ENCODE data around the gene MT1F.

The MT1F gene

DNA sequence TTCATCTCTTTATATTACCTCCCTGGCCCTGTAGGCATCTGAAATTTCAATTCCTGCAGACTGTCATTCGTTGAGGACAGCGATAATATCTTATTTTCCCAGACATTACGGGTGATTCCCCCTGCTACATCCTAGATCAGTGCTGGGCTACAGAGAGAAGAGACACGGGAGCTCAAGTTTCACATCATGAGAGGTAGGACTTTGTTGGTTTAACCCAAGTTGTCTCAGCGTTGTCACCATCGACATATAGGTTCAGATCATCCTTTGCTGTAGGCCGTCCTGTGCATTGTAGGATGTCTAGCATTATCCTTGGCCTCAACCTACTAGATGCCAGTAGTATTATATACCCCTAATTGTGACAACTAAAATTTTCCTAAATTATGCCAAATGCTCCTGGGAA, 43.8 kb downstream of the MT1F start:
- no peak for DNase-seq

DNA sequence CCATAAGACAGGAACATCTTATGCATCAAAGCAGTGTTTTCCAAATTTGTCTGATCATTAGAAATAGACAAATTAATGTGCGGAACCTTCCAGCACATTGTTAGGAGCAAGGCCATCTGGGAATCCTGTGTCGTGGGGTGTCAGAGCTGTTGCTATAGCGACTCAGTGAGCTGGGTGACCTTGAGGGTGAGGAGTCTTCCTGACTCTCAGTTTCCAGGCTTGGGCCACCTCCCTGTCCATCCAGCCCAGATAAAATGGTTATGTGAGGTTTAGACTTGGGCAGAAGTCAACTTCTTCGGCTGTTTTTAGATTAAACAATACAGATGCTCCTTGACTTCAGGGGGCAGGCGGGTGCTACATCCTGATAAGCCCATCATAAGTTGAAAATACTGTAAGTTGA, 45.1 kb downstream of the MT1F start:
- DNase-seq: no peak
